NCI-H1092 (cell line): ENCODE data around the gene KRT80.

Source experiments
- DNase-seq: peaks from one replicate; lab custom pipeline; 2025; lab: John Stamatoyannopoulos, UW

KRT80 gene

DNA sequence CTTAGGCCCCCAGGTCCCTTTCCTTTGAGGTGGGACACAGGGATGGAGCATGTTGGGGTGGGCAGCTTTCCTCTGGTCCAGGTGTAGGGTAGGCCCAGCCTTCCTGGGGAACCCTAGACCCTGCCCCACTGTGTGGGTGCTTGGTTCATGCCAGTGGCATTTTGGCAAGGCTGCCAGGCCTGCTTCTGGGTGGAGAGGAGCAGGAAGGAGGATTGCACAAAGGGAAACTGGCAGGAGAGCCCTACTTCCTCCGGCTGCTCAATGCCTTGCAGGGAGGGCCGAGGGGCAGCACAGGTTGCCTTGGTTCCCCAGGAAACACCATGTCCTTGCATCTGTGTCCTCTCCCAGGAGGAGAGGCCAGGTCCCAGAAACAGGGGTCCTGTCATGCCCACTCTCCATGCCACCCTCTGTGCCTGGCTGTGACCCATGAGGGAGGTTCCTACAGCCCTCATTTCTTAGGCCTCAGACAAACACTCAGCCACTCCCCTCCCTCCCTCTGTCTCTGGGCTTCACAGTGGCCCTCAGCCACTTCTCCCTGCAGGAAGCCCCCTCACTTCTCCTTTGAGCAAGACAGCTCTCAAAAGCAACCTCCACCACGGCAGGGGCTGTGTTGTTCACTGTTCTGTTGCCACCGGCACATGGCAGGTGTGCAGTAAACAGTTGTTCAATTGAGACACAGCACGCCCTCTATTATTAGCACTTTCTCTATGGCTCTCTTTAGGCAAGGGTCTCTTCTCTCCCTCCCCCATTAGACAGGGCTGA, 6.8 kb upstream of the KRT80 start:
- no peak for DNase-seq

DNA sequence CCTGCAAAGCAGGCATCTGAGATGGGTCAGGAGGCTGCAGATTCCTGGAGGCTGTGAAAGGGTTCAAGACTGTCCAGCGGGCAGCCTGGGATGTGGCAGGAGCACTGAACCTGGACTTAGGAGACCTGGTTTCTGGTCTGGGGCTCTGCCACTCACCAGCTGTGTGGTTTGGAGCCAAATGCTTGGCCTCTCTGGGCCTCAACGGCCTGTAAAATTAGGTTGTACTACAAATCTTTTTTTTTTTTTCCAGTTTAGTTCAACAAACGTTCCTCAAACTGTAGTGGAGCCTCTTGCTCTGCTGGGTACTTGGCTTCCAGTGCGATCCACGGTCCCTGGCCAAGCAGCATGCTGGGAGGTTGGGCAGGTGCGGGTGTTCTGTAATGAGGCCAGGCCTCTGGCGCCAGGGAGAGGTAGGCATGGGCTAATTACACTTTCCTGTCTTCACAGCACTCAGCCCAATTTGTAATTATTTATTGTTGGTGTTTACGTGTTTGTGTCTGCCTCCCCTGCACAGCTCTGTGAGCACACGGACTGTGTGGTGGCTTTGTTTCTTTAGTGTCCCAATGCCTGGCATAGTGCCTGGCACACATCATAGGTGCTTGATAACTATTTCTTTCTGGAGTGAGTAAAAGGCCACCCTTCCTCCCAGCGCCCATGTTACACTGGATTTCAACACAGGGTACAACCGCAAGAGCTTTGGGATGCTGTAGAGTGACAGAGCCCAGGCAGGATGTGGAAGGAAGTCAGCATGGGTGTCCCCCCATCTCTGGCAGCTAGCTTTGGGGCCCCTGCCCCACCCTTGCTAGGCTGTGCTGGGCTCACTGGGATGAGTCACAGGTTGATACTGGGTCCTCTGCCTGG, 5.8 kb upstream of the KRT80 start:
- no peak for DNase-seq

DNA sequence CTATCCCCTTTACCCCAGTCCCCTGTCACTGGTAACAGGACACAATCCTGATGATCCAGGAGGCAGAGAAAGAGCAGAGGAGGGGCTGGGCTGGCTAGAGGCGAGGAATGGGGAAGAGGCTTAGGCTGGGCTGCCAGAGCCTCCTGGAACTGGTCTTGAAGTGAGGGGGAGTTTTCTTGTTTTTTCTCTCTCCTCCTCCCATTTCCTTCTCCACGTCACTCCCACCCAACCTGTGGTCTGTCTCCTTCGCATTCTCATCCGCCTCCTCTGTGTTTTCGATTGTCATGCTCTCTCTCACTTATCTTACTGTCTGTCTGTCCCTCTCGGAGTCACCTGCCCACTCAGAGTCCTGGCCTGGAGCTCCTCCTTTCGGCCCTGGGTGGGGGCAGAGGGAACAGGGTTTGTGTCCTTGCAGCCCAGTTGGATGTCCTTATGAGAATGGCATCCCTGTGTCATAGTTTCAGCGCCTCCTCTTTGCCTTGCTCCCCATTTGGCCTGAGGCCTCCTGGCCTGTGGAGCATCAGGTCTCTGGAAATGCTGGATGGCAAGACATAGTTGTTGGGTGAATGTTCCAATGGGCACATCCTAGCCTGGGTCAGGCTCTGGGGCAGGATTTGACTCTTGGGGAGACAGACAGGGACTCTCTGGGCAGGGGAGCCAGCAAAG, 3.4 kb upstream of the KRT80 start:
- DNase-seq: no peak

DNA sequence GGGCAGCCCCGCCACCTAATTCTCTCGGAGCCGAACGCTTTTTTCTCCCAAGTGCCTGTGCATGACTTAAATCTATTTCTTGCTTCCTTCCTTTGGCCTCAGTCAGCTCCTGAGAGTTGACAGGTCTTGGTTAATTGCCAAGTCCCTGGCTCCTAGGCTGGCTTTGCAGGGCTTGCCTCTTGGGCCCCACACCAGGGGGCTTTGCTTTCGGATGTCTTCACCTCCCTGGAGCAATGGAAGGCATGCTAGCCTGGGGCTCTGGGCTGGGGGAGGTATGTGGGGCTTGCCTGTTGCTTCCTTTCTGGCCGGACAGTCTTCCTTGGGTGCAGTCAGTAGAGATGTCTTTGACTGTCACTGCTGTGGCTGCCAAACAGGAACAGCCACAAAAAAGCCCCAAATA, 2.2 kb upstream of the KRT80 start:
- no peak for DNase-seq

DNA sequence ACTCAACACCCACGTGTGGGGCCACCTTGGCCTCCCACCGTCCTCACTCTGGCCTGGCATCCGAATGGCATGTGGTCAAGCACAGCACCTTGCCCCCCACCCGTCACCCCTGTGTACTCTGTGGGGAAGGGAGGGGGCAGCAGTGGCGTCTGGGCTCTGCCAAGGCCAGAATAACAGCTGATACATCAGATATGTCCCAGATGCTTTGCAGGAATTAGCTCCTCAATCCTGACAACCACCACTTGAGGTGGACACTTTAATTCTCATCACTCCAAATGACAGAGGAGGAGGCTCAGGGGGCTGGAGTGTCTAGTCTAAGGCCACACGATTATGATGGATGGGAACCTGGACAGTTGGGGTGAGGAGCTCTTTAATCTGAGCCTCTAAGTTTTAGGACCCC, 1.7 kb upstream of the KRT80 start:
- no peak for DNase-seq

DNA sequence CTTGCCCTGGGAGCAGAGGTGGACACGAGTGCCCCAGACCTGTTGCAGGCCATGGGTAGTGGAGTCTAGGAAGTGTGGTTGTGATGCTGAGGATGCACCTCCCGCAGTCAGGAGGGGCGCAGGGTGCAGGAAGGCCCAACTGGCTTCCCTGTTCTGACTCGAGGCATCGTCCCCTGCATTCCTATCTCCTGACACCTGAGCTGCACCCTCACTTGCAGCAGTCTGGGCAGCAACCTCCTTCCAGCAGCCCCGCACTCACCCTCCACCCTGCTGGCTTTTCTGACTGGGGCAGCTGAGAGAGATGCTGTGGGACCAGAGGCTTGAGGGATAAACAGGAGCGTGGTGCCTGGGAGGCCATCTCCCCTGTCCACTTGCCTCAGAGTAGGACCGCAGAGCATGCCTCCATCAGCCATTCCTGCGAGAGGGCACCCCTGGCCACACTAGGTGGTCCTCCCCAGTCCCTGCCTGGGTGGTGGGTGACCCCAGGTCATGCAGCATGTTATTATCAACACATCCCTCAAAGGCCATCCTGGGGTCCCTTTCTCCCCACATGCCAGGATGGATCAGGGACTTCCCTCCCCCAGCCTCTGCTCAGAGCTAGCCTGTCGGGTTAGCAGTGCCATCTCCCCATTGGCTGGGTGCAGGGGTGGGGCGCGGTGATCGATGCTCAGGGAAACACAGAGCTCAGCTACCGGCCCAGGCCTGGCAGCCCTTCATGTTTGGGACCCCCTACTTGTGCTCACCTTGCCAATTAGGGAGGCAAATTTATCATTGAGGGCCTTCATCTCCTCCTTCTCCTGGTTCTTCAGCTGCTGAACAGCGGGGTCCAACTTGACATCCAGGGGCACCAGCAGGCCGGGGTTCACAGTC, 719 bp downstream of the KRT80 start:
- DNase-seq: no peak

DNA sequence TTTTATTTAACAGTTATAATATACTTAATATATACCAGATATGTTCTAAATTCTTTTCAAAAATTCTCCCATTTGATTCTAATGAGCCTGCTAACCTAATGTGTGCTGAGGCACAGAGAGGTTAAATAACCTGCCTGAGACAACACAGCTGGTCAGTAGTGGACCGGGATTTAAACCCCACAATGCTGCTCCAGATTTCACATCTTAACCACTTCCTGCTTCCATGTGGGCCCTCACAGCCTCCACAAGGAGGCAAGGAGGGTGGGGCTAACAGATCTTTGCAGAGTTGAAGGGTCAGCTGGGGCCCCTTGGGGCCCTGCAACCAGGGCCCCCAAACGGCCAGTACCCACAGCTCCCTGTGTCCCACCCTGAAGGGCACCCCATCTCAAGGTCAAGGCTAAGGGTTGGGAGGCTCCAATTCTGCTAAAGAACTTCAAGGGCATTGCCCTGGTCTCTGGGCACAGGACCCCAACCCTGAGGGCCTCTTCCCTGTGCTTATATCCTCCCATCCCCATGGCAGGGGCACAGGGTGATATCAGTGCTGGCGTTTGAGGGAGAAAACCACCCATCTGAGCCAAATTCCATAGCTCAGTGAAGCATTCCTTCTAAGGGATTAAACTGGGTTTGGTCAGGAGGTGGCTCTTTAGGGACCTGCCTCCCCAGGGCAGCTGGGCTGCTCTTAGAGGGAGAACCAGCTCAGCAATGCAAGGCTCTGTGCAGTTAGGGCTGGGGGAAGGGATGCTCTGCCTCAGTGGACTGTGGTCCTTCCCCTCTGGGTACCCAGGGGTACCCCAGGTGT, 2.2 kb downstream of the KRT80 start:
- no peak for DNase-seq

DNA sequence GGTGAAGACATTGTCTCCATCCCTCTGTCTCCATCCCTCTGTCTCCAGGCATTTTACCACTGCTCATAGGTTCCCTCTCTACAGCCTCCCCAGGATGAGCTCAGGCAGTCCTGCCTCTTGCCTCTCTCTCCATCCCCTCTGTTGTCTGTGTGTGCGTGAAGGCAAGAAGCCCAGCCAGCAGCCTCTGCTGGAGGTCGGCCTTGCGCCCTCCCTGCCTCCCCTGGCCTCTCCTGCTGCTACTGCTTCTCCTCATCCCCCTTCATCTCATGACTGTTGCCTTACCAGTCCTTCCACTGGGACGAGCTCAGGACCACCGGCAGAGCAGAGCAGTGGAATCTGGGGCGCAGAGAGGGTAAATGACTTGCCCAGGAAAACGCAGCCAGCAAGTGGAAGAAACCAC, 3.2 kb downstream of the KRT80 start:
- DNase-seq: no peak

DNA sequence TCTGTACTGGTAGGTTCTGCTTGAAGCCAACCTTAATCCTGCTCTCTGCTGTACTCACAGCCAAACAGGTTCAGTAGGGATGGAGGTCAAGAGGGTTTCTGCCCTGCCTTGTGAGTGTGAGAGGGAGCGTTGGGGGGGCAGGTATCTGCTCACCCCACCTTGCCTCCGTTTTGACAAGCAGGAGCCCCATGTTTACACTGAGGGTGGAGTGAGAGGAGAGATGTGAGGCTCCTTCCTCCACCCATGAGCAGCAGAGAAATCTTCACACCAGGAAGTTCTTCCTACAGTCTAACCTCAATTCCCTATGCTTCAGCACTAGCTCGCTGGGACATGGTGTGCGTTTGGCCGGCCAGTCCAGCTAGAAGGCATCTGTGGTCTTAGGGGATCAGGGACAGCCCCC, 4.2 kb downstream of the KRT80 start:
- DNase-seq: no peak

DNA sequence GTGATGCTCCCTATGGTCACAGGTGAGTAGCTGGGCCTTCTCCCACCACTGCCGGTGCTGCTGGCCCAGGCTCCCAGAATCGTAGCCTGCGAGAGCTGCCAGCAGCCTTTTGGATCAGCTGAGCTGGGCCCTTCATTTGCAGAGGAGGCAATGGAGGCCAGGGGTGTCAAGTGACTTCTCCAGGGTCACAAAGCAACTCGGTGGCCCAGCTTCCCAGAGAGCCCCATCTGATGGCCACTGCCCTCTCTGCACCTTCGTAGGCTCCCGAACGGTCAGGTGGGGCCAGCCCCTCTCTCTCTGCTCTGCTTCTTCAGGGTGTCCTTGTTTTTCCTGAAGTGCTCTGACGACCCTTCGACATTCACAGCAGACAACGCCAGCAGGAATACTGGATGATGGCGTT, 4.6 kb downstream of the KRT80 start:
- DNase-seq: no peak

DNA sequence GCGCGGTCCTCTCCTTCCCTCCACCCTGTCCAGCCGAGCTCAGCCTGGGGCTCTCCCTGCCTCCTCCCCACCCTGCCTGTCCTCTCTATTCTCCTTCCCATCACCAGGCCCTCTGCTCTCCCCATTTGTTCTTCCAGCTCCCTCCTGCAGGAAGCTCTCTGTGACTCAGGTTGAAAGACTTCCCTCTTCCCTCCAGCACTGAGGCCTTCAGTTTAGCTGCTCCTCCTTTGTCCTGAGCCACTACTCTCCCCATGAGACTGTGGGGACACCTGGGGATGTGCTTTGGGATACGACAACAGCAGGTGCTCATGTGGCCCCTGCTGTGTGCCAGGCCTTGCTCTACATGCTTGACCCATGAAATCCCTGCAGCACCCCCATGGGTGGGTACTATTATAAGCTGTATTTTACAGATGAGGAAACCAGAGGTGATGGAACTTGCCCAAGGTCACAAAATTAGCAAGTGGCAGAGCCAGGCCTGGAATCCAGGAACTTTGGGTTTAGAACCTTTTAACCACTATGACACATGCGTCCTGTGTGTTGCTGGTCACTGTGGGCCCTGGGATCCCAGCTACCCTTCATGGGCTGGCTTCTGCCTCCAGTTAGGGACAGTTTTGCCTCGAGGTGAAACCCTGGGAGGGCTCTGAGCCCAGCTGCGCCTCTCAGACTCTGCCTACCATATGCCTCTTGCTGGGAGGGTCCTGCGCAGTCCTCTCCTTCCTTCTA, 5.5 kb downstream of the KRT80 start:
- no peak for DNase-seq

DNA sequence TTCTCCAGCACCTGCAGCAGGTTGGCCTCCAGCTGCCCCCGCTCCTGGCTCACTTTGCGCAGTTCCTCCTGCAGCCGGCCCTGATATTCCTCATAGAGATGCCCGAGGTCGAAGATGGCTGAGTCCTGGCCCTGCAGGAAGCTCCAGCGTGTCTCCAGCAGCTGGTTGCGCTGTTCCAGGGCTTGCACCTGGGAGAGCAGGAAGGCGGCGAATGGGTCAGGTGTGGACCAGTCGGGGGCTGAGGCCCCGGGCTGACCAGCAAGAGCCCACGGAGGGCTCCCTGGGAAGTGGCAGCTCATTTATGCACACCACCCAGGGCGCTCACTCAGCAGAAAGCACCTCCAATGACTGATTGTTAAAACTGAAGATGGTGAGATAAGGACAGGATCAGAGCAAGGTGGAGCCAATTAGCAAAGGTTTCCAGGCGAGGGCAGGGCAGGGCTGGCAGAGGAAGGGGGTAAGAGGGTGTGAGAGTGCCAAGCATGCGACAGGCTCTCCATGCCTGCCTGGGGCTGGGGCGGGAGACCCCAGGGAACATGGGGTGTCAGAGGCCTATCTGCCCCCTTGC, 6.3 kb downstream of the KRT80 start:
- DNase-seq: no peak

DNA sequence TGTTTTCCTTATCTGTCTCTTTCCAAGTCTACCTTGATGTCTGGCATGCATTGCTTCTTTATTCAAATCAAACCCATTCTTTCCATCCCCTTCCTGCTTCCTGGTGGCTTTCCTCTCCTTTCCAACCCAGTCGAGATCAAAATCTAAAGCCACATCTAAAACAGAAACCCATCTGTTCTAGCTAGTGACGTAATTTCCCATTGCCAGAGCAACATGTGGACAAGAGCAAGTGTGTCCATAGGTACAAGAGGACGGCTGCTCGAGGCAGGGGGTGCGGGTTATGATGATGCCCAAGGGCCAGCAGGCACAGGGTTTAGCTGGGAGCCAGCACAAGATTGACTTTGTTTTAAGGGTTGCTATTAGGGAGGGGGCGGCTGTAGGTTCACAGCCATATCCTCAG, 7.0 kb downstream of the KRT80 start:
- no peak for DNase-seq

DNA sequence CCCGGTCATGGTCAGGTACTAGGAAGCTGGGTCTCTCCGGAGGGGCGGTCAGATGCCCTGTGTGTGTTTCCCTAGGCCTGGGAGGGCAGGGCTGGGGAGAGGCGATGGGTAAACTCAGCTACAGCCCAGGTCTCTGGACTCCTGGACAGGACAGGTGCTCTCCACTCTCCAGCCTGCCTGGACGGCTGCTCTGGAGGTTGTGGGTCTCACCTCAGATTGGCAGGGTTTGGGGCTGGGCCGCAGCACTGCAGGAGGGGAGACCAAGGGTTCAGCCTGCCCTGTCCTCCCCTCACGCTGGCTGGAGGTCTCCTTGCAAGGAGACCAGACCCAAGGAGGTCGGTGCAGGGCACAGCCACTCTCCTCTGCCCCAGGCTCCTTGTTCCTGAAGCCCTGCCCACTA, 7.8 kb downstream of the KRT80 start:
- no peak for DNase-seq

DNA sequence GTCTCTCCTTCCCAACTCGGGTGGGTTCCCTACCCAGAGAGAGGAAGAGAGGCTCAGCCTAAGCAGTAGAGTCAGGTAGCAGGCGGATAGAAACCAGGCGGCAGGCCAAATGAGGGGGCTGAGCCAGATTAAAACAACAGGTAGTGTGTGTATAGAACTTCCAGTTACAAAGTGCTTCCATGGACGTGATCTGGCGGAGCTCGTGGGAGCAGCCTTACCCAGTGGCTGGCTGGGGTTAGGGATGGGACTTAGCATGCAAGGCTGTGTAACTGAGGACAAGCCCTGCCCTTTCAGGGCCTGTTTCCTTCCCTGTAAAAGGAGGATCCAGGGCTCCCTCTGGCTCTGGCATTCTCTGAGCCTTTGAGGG, 8.3 kb downstream of the KRT80 start:
- no peak for DNase-seq

DNA sequence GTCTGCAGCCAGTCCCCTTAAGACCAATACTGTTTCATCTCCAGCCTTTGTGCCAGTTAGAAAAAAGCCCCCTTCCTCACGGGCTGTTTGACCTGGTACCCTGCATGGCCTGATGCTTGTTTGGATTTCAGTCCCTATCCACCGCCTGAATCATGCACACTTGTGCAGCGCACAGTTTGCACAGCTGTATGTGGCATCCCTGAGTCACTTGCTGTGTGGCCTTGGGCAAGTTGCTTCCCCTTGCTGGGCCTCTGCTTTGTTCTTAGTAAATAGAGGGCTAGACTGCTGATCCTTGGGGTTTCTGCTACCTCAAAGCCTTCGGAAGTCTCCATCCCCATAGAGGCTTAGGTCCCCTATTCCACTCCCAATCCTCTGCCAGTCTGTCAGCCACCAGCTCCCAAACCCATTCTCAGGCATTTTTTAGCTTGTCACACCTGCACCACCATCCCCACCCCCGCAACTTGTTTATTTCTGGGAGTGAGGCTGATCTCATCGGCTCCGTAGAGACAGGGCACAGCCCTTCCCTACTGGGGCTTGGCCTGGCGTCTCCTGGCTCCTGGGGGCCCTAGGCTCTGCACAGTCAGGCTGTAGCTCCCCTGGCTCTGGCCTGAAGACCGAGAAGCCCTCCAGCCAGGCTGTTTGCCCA, 8.8 kb downstream of the KRT80 start:
- no peak for DNase-seq

DNA sequence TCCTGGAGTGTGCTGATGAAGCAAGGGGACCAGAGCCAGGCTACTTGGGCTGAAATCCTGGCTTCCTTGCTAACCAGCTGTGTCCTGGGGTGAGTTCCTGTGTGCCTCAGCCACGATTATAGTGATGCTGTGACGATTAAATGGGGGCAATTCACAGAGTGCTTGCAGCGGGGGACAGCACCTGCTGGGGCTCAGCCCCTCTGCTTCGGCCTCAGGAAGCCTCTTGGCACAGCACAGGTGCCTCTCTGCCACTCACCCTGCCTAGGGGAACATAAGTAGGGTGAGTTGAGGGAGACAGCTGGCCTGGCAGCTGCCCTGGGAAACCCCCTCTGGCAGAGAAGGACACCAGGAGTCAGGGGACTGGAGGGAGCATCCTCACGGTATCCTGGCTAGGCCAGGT, 9.4 kb downstream of the KRT80 start:
- DNase-seq: peak; percentile 55

DNA sequence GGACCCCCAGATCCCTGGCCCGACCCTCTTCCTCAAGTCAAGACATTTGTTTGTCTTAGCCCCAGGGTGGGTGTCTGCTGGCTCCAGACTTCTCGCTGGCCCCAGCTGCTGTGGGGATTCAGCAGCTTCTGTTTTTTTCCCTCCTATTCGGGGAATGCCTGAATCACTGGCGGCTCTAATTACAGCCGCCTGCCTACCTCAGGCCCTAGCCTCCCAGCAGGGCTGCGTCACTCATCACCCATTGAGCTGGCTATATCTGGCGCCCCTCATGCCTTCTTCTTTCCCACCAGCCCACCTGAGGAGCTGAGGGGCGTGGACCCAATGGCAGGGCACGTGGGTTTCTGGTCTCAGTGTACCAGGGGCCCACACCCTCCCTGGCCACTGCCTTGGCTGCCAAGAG, 10.1 kb downstream of the KRT80 start:
- DNase-seq: peak; percentile 33

DNA sequence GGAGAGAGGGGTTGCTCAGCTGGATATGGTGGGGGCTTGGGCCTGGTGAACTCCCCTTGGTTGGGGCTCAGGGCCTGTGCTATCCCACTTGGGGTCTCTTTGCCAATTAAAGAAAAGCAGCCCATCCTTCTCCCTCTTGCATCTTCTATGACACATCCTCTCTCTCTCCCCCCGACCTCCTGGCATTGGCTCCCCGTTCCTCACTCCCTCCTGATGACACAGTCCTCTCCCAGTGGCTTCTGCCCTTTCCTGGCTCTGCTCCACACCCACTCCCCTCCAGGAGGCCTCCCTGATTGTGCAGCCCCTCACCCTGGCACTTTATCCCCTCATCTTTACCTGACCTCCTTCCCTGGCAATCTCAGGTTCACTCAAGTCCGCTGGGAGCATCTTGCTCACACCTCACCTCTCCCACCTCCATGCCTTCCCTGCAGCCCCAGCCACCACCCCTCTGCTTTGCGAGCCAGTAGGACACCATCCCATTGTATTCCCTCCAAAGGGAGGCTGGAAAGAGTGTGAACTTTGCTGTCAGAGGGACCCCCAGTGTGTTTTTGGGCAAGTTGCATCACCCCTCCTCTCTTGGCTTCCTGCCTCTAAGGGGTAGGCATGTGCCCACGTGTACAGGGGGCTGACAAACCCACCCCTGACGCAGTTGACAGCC, 10.7 kb downstream of the KRT80 start:
- DNase-seq: no peak
